Pancreas (tissue), 10 donors: ENCODE results near the gene CACNA2D2. TPM values are rescaled to one million over a fixed set of nuclear protein-coding genes. Genes with fewer than 3 reads are reported as not detected.
A peak's percentile ranks its signal among the peaks of the same experiment; 100 is the strongest.

Experiments
- ATAC-seq, 4 donors: fragments of 200-7000 bp; cut with Tn5 transposase; one replicate each; pipeline versions ENCODE4 v1.8.0 to v1.9.1; 2020; ENCODE audit warnings: mild to moderate bottlenecking in 4 of 4, moderate library complexity in 4 of 4
- DNase-seq, 6 donors: peaks; one replicate each; pipeline ENCODE4 v3.0.0-alpha.2; 2020
- FAIRE-seq: peaks from 2 replicates; lab custom pipeline; 2012; peaks lifted over from hg19 to GRCh38; lab: Jason Lieb, UNC
- H3K27ac ChIP-seq, 4 donors: fragments of 200-600 bp; sonication (generic); 1 replicate in 3 of 4; 2 replicates in 1 of 4; pipeline versions ENCODE4 v1.5.0 to v1.8.0; 2020
- H3K27me3 ChIP-seq, 4 donors: fragments of 200-600 bp; one replicate each; pipeline ENCODE4 v1.8.0; 2021
- H3K36me3 ChIP-seq, 3 donors: fragments of 200-600 bp; sonication (generic) in 1 of 3; one replicate each; pipeline versions ENCODE4 v1.5.0 to v1.8.0; 2020 to 2021
- H3K4me1 ChIP-seq, 3 donors: fragments of 200-600 bp; one replicate each; pipeline ENCODE4 v1.8.0; 2021
- H3K4me3 ChIP-seq, 4 donors: fragments of 200-600 bp; sonication (generic) in 2 of 4; one replicate each; pipeline versions ENCODE4 v1.5.0 to v1.8.0; 2020 to 2021
- H3K9me3 ChIP-seq, 4 donors: fragments of 200-600 bp; one replicate each; pipeline ENCODE4 v1.8.0; 2021
- CTCF ChIP-seq, 4 donors: fragments of 200-600 bp; sonication (generic) in 3 of 4; IDR thresholded peaks; one replicate each; pipeline versions ENCODE4 v1.5.0 to v1.8.0; 2021; ENCODE audit warnings: antibody characterized with exemption in 4 of 4
- WGBS, 2 donors: extraction: QIAGEN DNeasy Blood & Tissue Kit; methylation state at CpG; one replicate each; pipeline ENCODE4 v1.1.7; 2013; 5-methylcytosine and 5-hydroxymethylcytosine counted together
- intact Hi-C, 3 donors: fragments of 100-400 bp; cut with DNase I; formaldehyde crosslinking; loops; one replicate each; pipeline versions ENCODE4 v1.11.1 to v1.14.2; 2022
- polyA plus RNA-seq, 2 donors: library from polyadenylated mRNA; stranded (reverse); fragments of 200-250 nt; gene quantifications; one replicate each; pipeline ENCODE4 v1.2.3, GENCODE V29; 2013
- total RNA-seq, 6 donors: library from RNA; stranded (reverse); fragmentation: NEBNext Ultra II Directional in 4 of 6; extraction: Animal tissue kit (Norgen Biotek cat#: 25700) in 4 of 6; gene quantifications; one replicate each; pipeline versions ENCODE4 v1.2.1 to v1.2.4, GENCODE V29; 2021 to 2023
- donor health status: healthy with polysubstance abuse.
- donor health status: DM: no; HTN: no; CAD: no; lungs with moderate emphysema.
- donor health status: DM: no; HTN: no; CAD: no.
- donor health status: control.
- donor health status: control.
- donor health status: Bipolar disorder and iron deficiency.
- donor health status: DM: yes; HTN: yes; CAD: no.
- donor health status: DM: no; HTN: no; CAD: no.
- donor health status: DM: no; HTN: no; CAD: no.
- donor health status: DM: yes; HTN: yes; CAD: no.

The CACNA2D2 gene
- total and polyA plus RNA-seq, 8 donors = 1.1 to 19.5 (median 3.3) TPM

GRCh38 chr3:50322115-50322385 lies 181.4 kb downstream of the CACNA2D2 start:
- Histone ChIP-seq H3K9me3 (no peaks in the 10 kb centered on the region), H3K36me3 (peaks cover 0 to 8% (median 0%) of the 10 kb centered on the region in 3 donors), H3K4me1 (peaks cover 9 to 25% (median 22%) of the 10 kb centered on the region in 3 donors), H3K4me3 (peak overlapping the region in 3 of 4 donors; percentile 4 to 94 (median 83)), H3K27ac (peak overlapping the region; percentile 88 to 98 (median 96)), H3K27me3 (no peaks in the 10 kb centered on the region)
- DNase-seq = no peak
- 33 to 40% methylated on average over 14 of the region's 14 CpGs for WGBS, 2 donors
- no peak for TF ChIP-seq CTCF (IDR thresholded peaks at IDR 0.05)
- ATAC-seq = no peak
- FAIRE-seq = no peak
- intact Hi-C loops = loop anchor here in 1 of 3 donors (10.0 kb wide), 1 partner anchor 67 kb away; no protein-coding TSS in a partner anchor

DNA sequence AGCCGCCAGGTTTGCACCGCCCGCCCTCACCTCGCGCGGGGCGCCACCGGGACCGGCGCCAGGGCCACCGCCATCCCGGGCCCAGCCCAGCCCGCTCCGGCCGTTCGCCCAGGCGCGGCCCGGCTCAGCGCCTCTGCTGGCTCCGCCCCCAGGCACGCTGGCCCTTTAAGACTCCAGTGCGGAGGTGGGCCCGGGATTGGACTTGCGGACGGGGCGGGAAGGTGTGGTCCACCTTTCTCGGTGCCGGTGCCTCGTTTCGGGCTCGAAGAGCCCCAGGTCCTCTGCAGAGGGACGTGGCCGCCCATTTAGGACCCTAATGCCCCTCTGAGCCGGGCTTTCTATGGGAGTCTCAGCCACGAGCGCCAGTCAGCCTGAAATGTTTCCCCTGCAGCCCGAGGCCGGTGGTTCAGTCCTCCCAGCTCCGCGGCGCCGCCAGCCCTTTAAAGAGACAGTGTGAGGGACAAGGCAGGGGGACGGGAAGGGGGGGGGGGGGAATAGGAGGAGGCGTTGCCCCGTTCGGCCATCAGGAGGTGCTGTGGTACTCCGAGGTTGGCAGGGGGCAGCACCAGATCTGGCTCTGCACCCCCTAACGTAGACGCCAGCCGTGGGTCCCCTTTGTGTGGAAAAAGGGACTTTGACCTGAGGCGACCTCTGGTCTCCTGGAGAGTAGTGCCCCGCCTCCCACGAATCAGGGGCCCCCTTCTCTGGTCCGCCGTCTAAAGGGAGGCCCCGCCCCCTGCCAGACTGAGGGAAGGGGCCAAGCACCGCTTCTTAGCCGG lies 181.9 kb downstream of the CACNA2D2 start:
- DNase-seq (peak; percentile 87 to 95 (median 92)), ATAC-seq (peak; percentile 88 to 91 (median 89)), FAIRE-seq (no peak)
- no peaks in the 10 kb centered on the region for H3K9me3 ChIP-seq
- peak in 3 of 4 donors; percentile 15 to 24 (median 21) for TF ChIP-seq CTCF (IDR thresholded peaks at IDR 0.05)
- H3K27ac ChIP-seq = peak overlapping the region; percentile 88 to 98 (median 96)
- peak overlapping the region; percentile 51 to 94 (median 81) for H3K4me3 ChIP-seq
- intact Hi-C loops = loop anchor here in 1 of 3 donors (10.0 kb wide), 1 partner anchor 67 kb away; no protein-coding TSS in a partner anchor
- 3% methylated on average over 37 to 59 of the region's 59 CpGs for WGBS, 2 donors
- H3K36me3 ChIP-seq = peaks cover 0 to 8% (median 0%) of the 10 kb centered on the region in 3 donors
- H3K27me3 ChIP-seq = no peaks in the 10 kb centered on the region
- peaks cover 5 to 22% (median 21%) of the 10 kb centered on the region in 3 donors for H3K4me1 ChIP-seq

DNA sequence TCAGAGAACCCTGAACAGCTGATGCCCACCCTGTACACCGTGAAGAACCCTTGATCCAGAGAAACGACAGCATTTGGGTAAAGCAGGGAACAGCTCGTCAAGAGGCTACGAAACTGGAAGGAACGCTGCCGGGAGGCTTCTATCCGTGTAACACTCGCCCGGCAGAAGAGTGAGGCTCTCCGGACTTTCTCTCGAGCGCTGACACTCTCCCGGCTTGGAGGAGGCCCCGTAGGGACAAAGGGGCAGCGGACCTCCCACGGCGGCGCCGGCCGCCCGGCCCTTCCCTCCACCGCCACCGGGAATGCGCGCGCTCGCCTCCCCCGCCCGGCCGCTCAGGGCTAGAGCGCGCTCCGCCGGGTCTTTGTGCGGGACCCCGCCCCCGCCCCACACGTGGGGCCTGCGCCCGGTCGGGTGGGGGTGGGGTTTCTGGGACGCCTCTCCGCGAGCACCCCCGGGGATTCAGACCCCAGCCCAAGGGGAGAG lies 182.5 kb downstream of the CACNA2D2 start:
- peak; percentile 76 to 80 (median 78) for ATAC-seq
- TF ChIP-seq CTCF (IDR thresholded peaks at IDR 0.05) = no peak
- Histone ChIP-seq H3K4me1 (peaks cover 5 to 22% (median 21%) of the 10 kb centered on the region in 3 donors), H3K4me3 (peak overlapping the region; percentile 51 to 94 (median 81)), H3K27me3 (no peaks in the 10 kb centered on the region), H3K36me3 (peaks cover 0 to 7% (median 0%) of the 10 kb centered on the region in 3 donors), H3K27ac (peak overlapping the region; percentile 88 to 98 (median 96)), H3K9me3 (no peaks in the 10 kb centered on the region)
- peak; percentile 73 to 89 (median 82) for DNase-seq
- intact Hi-C loops = loop anchor here in 1 of 3 donors (10.0 kb wide), 1 partner anchor 66 kb away; no protein-coding TSS in a partner anchor
- no peak for FAIRE-seq
- WGBS, 2 donors = 0 to 1% methylated on average over 39 to 45 of the region's 45 CpGs

DNA sequence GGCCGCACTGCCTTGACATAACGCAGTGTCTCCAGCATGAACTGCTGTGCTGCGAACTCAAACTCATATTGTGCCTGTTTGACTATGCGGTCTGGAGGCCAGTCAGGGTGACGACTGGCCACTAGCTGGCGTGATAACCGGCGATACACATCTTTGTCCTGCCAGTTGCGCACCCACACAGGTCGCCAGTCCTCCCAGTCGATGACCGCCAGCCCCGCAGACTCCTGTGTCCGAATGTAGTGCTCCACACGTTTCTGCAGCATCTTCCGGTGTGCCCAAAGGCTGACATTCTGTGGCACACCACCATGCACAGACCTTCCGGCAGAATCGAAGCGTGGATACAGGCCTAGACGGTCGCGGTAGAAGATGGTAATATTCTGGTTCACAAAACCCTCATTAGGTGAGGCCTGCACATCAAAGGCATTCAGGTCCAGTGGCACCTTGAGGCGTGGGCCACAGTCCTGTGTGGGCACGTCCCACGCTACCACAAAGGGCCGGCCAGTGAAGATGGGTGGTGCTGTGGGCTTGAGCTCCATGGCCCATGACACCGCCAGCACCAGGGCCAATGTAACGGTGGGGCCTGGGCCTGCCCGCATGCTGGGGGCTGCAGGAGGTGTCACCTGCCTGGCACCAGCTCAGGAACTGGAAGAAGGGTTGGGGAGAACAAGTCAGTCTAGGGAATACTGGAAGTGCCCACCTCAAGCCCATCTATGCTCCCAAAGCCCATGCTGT lies 183.4 kb downstream of the CACNA2D2 start:
- Histone ChIP-seq H3K4me1 (peaks cover 5 to 22% (median 21%) of the 10 kb centered on the region in 3 donors), H3K27me3 (no peaks in the 10 kb centered on the region), H3K9me3 (no peaks in the 10 kb centered on the region), H3K36me3 (no peaks in the 10 kb centered on the region), H3K4me3 (peak overlapping the region in 3 of 4 donors; percentile 79 to 94 (median 83)), H3K27ac (peak overlapping the region; percentile 88 to 98 (median 96))
- no peak for TF ChIP-seq CTCF (IDR thresholded peaks at IDR 0.05)
- WGBS, 2 donors = 78 to 83% methylated on average over 29 of the region's 29 CpGs
- DNase-seq (peak in 3 of 6 donors; percentile 31 to 71 (median 55)), ATAC-seq (no peak), FAIRE-seq (no peak)
- intact Hi-C loops = loop anchor here in 1 of 3 donors (10.0 kb wide), 1 partner anchor 65 kb away; no protein-coding TSS in a partner anchor
